NCI-H1092 treated with DMSO at 0.1 percent for 48 hours (cell line): Measurements from ENCODE around the gene NT5C1A.

ENCODE experiments used
- DNase-seq: peaks from one replicate; lab custom pipeline; 2025; lab: John Stamatoyannopoulos, UW

NT5C1A gene

GRCh38 chr1:39637361-39637760 lies 34.5 kb downstream of the NT5C1A start:
- no peak for DNase-seq

GRCh38 chr1:39635871-39636210 lies 36.1 kb downstream of the NT5C1A start:
- DNase-seq = no peak

GRCh38 chr1:39635205-39635870 lies 36.6 kb downstream of the NT5C1A start:
- DNase-seq = no peak

- no peak for DNase-seq
Measured at GRCh38 chr1:39633422-39633821, 38.5 kb downstream of the NT5C1A start.

- no peak for DNase-seq
Measured at GRCh38 chr1:39632682-39633417, 39.1 kb downstream of the NT5C1A start.

- DNase-seq = no peak
Measured at GRCh38 chr1:39632323-39632681, 39.6 kb downstream of the NT5C1A start.

- no peak for DNase-seq
Measured at GRCh38 chr1:39631361-39632322, 40.3 kb downstream of the NT5C1A start.

- no peak for DNase-seq
Measured at GRCh38 chr1:39628807-39629350, 43.0 kb downstream of the NT5C1A start.

- DNase-seq = no peak
Measured at GRCh38 chr1:39626646-39627045, 45.3 kb downstream of the NT5C1A start.

GRCh38 chr1:39625462-39626273 lies 46.2 kb downstream of the NT5C1A start:
- DNase-seq = no peak

- no peak for DNase-seq
Measured at GRCh38 chr1:39625009-39625408, 46.9 kb downstream of the NT5C1A start.

- DNase-seq = no peak
Measured at GRCh38 chr1:39623053-39623452, 48.9 kb downstream of the NT5C1A start.

- DNase-seq = no peak
Measured at GRCh38 chr1:39622427-39622826, 49.5 kb downstream of the NT5C1A start.

GRCh38 chr1:39620659-39621165 lies 51.2 kb downstream of the NT5C1A start:
- no peak for DNase-seq

- DNase-seq = no peak
Measured at GRCh38 chr1:39617488-39618049, 54.3 kb downstream of the NT5C1A start.

- DNase-seq = peak; percentile 47
Measured at GRCh38 chr1:39615086-39615673, 56.7 kb downstream of the NT5C1A start.

GRCh38 chr1:39614488-39614887 lies 57.4 kb downstream of the NT5C1A start:
- no peak for DNase-seq

GRCh38 chr1:39613250-39613649 lies 58.7 kb downstream of the NT5C1A start:
- DNase-seq = no peak

GRCh38 chr1:39609618-39610331 lies 62.1 kb downstream of the NT5C1A start:
- DNase-seq = peak; percentile 43
